RWPE2 (cell line): ENCODE data around the gene RB1.

Source experiments
- ATAC-seq: fragments of 200-7000 bp; cut with Tn5 transposase; 3 replicates; pipeline ENCODE4 v1.9.1; 2021; ENCODE audit warnings: low read depth
- DNase-seq: peaks from one replicate; pipeline ENCODE4 v3.0.0-alpha.2; 2020; ENCODE audit warnings: low spot score
- H3K27ac ChIP-seq: fragments of 450-650 bp; 2 replicates; pipeline ENCODE4 v1.5.1; 2017; ENCODE audit warnings: mild to moderate bottlenecking; ENCODE audit not compliant: poor library complexity, severe bottlenecking
- H3K27me3 ChIP-seq: fragments of 250-450 bp; sonication (Bioruptor Pico); 2 replicates; pipeline ENCODE4 v1.5.1; 2021; ENCODE audit warnings: mild to moderate bottlenecking, moderate library complexity; ENCODE audit not compliant: insufficient read depth, poor library complexity, severe bottlenecking
- H3K36me3 ChIP-seq: fragments of 250-450 bp; sonication (Bioruptor Pico); 2 replicates; pipeline ENCODE4 v1.5.1; 2020; ENCODE audit warnings: low read depth, mild to moderate bottlenecking, moderate library complexity
- H3K4me1 ChIP-seq: fragments of 250-450 bp; sonication (Bioruptor Pico); 2 replicates; pipeline ENCODE4 v1.5.1; 2021; ENCODE audit warnings: mild to moderate bottlenecking, moderate library complexity; ENCODE audit not compliant: insufficient read depth, poor library complexity, severe bottlenecking
- H3K4me3 ChIP-seq: fragments of 250-450 bp; sonication (Bioruptor Pico); 2 replicates; pipeline ENCODE4 v1.5.1; 2021; ENCODE audit warnings: mild to moderate bottlenecking, moderate library complexity; ENCODE audit not compliant: severe bottlenecking
- H3K9me3 ChIP-seq: fragments of 250-450 bp; sonication (Bioruptor Pico); 2 replicates; pipeline ENCODE4 v1.5.1; 2021; ENCODE audit warnings: mild to moderate bottlenecking, moderate library complexity; ENCODE audit not compliant: severe bottlenecking
- CTCF ChIP-seq: fragments of 450-650 bp; IDR thresholded peaks from one replicate; pipeline ENCODE4 v1.5.1; 2017; ENCODE audit warnings: mild to moderate bottlenecking, moderate library complexity; ENCODE audit not compliant: poor library complexity, severe bottlenecking

RB1 gene

GRCh38 chr13:48266150-48266549, 37.4 kb upstream of the RB1 start:
- H3K9me3 ChIP-seq, result no peaks in the 10 kb centered on the region
- no peaks in the 10 kb centered on the region for H3K27me3 ChIP-seq
- no peak for TF ChIP-seq CTCF
- H3K36me3 ChIP-seq, result peaks cover 29% of the 10 kb centered on the region
- no peak overlapping the region for H3K27ac ChIP-seq
- H3K4me3 ChIP-seq, result no peak overlapping the region
- ATAC-seq (no peak), DNase-seq (no peak)
- H3K4me1 ChIP-seq, result peaks cover 11% of the 10 kb centered on the region

GRCh38 chr13:48266701-48267639, 36.6 kb upstream of the RB1 start:
- no peak for DNase-seq
- ATAC-seq, result no peak
- Histone ChIP-seq H3K4me1 (peaks cover 11% of the 10 kb centered on the region), H3K36me3 (peaks cover 21% of the 10 kb centered on the region), H3K4me3 (no peak overlapping the region), H3K9me3 (no peaks in the 10 kb centered on the region), H3K27ac (no peak overlapping the region), H3K27me3 (no peaks in the 10 kb centered on the region)
- TF ChIP-seq CTCF, result no peak

DNA sequence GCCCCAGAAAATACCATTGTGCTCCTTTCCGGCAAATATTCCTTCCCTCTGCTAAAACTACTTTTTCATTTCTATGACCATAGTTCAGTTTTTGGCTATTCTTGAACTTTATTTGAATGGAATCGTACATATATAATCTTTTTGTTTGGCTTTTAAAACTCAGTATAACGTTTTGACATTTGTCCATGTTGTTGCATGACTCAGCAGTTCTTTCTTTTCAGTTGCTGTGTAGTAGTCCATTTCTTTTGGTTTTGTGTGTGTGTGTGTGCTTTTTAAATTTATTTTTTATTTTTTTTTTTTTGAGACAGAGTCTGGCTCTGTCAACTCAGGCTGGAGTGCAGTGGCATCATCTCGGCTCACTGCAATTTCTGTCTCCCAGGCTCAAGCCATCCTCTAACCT, 35.5 kb upstream of the RB1 start:
- peaks cover 8% of the 10 kb centered on the region for H3K4me1 ChIP-seq
- H3K27me3 ChIP-seq, result no peaks in the 10 kb centered on the region
- H3K9me3 ChIP-seq, result no peaks in the 10 kb centered on the region
- ATAC-seq, result no peak
- H3K27ac ChIP-seq, result no peak overlapping the region
- no peak for DNase-seq
- H3K4me3 ChIP-seq, result no peak overlapping the region
- TF ChIP-seq CTCF, result no peak
- H3K36me3 ChIP-seq, result peaks cover 10% of the 10 kb centered on the region

- Histone ChIP-seq H3K4me1 (peaks cover 4% of the 10 kb centered on the region), H3K27ac (no peak overlapping the region), H3K9me3 (no peaks in the 10 kb centered on the region), H3K36me3 (no peaks in the 10 kb centered on the region), H3K4me3 (no peak overlapping the region), H3K27me3 (no peaks in the 10 kb centered on the region)
- DNase-seq (no peak), ATAC-seq (no peak)
- no peak for TF ChIP-seq CTCF
These were observed 30.2 kb upstream of the RB1 start for GRCh38 chr13:48273346-48273745.

DNA sequence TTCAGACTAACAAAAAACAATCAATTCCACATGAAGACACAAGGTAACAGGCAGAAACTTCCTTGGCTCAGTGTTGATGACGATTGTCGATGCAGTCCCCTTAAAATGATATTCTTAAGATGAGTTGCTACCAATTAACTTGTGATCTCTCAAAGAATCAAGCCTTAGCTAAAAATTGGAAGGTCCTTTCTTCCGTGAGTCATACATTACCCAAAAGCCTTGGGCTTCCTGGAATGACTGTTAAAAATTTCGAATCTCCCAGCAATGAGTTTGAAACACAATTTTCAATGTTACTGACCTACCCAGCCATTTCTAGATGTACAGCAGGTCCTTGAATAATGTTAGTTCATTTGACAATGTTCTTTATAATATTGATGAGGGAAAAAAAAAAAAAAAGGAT, 28.0 kb upstream of the RB1 start:
- ATAC-seq (no peak), DNase-seq (no peak)
- Histone ChIP-seq H3K4me1 (no peaks in the 10 kb centered on the region), H3K36me3 (no peaks in the 10 kb centered on the region), H3K4me3 (no peak overlapping the region), H3K27ac (no peak overlapping the region), H3K27me3 (no peaks in the 10 kb centered on the region), H3K9me3 (no peaks in the 10 kb centered on the region)
- TF ChIP-seq CTCF, result no peak
